HG03097 (cell line): ENCODE measurements around the gene CMSS1.
A peak's percentile ranks its signal among the peaks of the same experiment; 100 is the strongest.

ENCODE experiments used
- ATAC-seq: cut with Tn5 transposase; IDR thresholded peaks from one replicate; pipeline ENCODE4 v1.9.1; 2021; ENCODE audit not compliant: unreplicated experiment, low FRiP score

The CMSS1 gene

GRCh38 chr3:100073049-100073713 lies 255.5 kb downstream of the CMSS1 start:
- no peak for ATAC-seq

- no peak for ATAC-seq
These were observed 256.1 kb downstream of the CMSS1 start for GRCh38 chr3:100073714-100074307.

- ATAC-seq: no peak
These were observed 257.5 kb downstream of the CMSS1 start for GRCh38 chr3:100075196-100075595.

GRCh38 chr3:100075851-100076730 lies 258.4 kb downstream of the CMSS1 start:
- ATAC-seq: no peak

- no peak for ATAC-seq
These were observed 259.3 kb downstream of the CMSS1 start for GRCh38 chr3:100076731-100077529.

GRCh38 chr3:100079328-100079727 lies 261.7 kb downstream of the CMSS1 start:
- ATAC-seq: no peak

GRCh38 chr3:100080573-100080972 lies 262.9 kb downstream of the CMSS1 start:
- no peak for ATAC-seq

- ATAC-seq: no peak
These were observed 263.6 kb downstream of the CMSS1 start for GRCh38 chr3:100081311-100081710.

GRCh38 chr3:100081986-100082692 lies 264.5 kb downstream of the CMSS1 start:
- no peak for ATAC-seq

GRCh38 chr3:100082714-100083113 lies 265.1 kb downstream of the CMSS1 start:
- no peak for ATAC-seq

- ATAC-seq: no peak
These were observed 265.5 kb downstream of the CMSS1 start for GRCh38 chr3:100083209-100083608.

- ATAC-seq: no peak
These were observed 266.6 kb downstream of the CMSS1 start for GRCh38 chr3:100084100-100084806.

GRCh38 chr3:100086401-100086800 lies 268.7 kb downstream of the CMSS1 start:
- no peak for ATAC-seq

- peak; percentile 79 for ATAC-seq
These were observed 269.5 kb downstream of the CMSS1 start for GRCh38 chr3:100087198-100087597.

GRCh38 chr3:100088735-100089368 lies 271.2 kb downstream of the CMSS1 start:
- ATAC-seq: no peak

GRCh38 chr3:100089812-100090668 lies 272.4 kb downstream of the CMSS1 start:
- peak; percentile 51 for ATAC-seq

- no peak for ATAC-seq
These were observed 273.0 kb downstream of the CMSS1 start for GRCh38 chr3:100090669-100091005.

- ATAC-seq: no peak
These were observed 276.2 kb downstream of the CMSS1 start for GRCh38 chr3:100093831-100094230.
